GM12878 (cell line): Measurements from ENCODE around the gene ENAH. TPM values are rescaled to one million over a fixed set of nuclear protein-coding genes. Genes with fewer than 3 reads are reported as not detected.

Source experiments
- BCL11A ChIP-seq: IDR thresholded peaks from 2 replicates; pipeline ENCODE4 v1.6.1; 2011; ENCODE audit warnings: low read depth, low read length
- CHD2 ChIP-seq: IDR thresholded peaks from 2 replicates; pipeline ENCODE4 v1.6.1; 2011; ENCODE audit warnings: low read depth, low read length, improper control_type of control experiment, borderline replicate concordance
- CREB1 ChIP-seq: IDR thresholded peaks from 2 replicates; pipeline ENCODE4 v1.6.1; 2012; ENCODE audit warnings: low read depth, mild to moderate bottlenecking, inconsistent platforms
- CREM ChIP-seq: IDR thresholded peaks from 2 replicates; pipeline ENCODE4 v1.6.1; 2014; ENCODE audit warnings: antibody characterized with exemption, low read depth
- KAT2A ChIP-seq: conservative IDR thresholded peaks from 2 replicates; pipeline ENCODE4 v1.6.1; 2011; ENCODE audit warnings: low read depth, low read length; ENCODE audit not compliant: control insufficient read depth
- MEF2B ChIP-seq: fragments of 450-650 bp; IDR thresholded peaks from 2 replicates; pipeline ENCODE4 v1.6.1; 2018; ENCODE audit warnings: mild to moderate bottlenecking, moderate library complexity; ENCODE audit not compliant: partially characterized antibody, poor library complexity, severe bottlenecking
- MYB ChIP-seq: fragments of 150-350 bp; IDR thresholded peaks from 2 replicates; pipeline ENCODE4 v1.6.1; 2014; ENCODE audit warnings: mild to moderate bottlenecking, low read depth, low read length, borderline replicate concordance
- NFYB ChIP-seq: IDR thresholded peaks from 2 replicates; pipeline ENCODE4 v1.6.1; 2011; ENCODE audit warnings: low read depth, mild to moderate bottlenecking, low read length, improper control_type of control experiment, moderate library complexity; ENCODE audit not compliant: insufficient read depth
- NR2F1 ChIP-seq: fragments of 450-650 bp; conservative IDR thresholded peaks from 2 replicates; pipeline ENCODE4 v1.6.1; 2017; ENCODE audit warnings: mild to moderate bottlenecking
- RAD51 ChIP-seq: fragments of 450-650 bp; IDR thresholded peaks from 2 replicates; pipeline ENCODE4 v1.6.1; 2016; ENCODE audit warnings: moderate library complexity, mild to moderate bottlenecking, inconsistent platforms
- RFX5 ChIP-seq: IDR thresholded peaks from 2 replicates; pipeline ENCODE4 v1.6.1; 2011; ENCODE audit warnings: low read depth, low read length, improper control_type of control experiment
- STAT3 ChIP-seq: IDR thresholded peaks from 2 replicates; pipeline ENCODE4 v1.6.1; 2011; ENCODE audit warnings: low read depth, low read length, improper control_type of control experiment
- YY1 ChIP-seq: IDR thresholded peaks from 2 replicates; pipeline ENCODE4 v1.6.1; 2011; ENCODE audit warnings: low read depth, mild to moderate bottlenecking, low read length
- ZNF217 ChIP-seq: fragments of 450-650 bp; IDR thresholded peaks from 2 replicates; pipeline ENCODE4 v1.6.1; 2017; ENCODE audit warnings: antibody characterized with exemption, mild to moderate bottlenecking
- polyA plus RNA-seq, 11 experiments: library from polyadenylated mRNA; depleted of rRNA in 4 of 11; unstranded in 6 of 11; stranded (reverse) in 5 of 11; fragments of >200 nt; fragmentation: Nextera tagmentation in 4 of 11; fragmentation: Illumina TruSeq in 1 of 11; extraction: Ambion mirVana in 4 of 11; extraction: Trizol in 1 of 11; gene quantifications; 1 replicate in 1 of 11; 2 replicates in 10 of 11; pipeline versions ENCODE4 v1.2.1 to v1.2.3, GENCODE V29; 2011 to 2016; ENCODE audit warnings: inconsistent platforms in 2 of 11, missing spikeins in 2 of 11, low read depth in 1 of 11
- total RNA-seq, 4 experiments: library from RNA; depleted of rRNA in 3 of 4; stranded (reverse); fragments of >200 nt in 3 of 4; fragmentation: Illumina TruSeq in 1 of 4; extraction: Trizol in 1 of 4; gene quantifications; 2 replicates each; pipeline versions ENCODE4 v1.2.1 to v1.2.3, GENCODE V29; 2013 to 2021
- TF ChIP-seq, protein P1 (sequence below): IDR thresholded peaks from 2 replicates; pipeline ENCODE4 v1.6.1; 2011; ENCODE audit warnings: borderline replicate concordance, low read depth, mild to moderate bottlenecking, moderate library complexity, mixed read lengths, low read length; ENCODE audit not compliant: insufficient read depth; ENCODE audit errors: extremely low read length
- TF ChIP-seq, protein P2 (sequence below): IDR thresholded peaks from 2 replicates; pipeline ENCODE4 v1.6.1; 2012; ENCODE audit warnings: low read depth, low read length, improper control_type of control experiment
- TF ChIP-seq, protein P3 (sequence below): fragments of 150-350 bp; IDR thresholded peaks from 2 replicates; pipeline ENCODE4 v1.6.1; 2014; ENCODE audit warnings: mild to moderate bottlenecking, low read depth, low read length
- TF ChIP-seq, protein P4 (sequence below): fragments of 450-650 bp; IDR thresholded peaks from 2 replicates; pipeline ENCODE4 v1.6.1; 2016; ENCODE audit warnings: mild to moderate bottlenecking, moderate library complexity, borderline replicate concordance
- TF ChIP-seq, protein P5 (sequence below): IDR thresholded peaks from 2 replicates; pipeline ENCODE4 v1.6.1; 2011; ENCODE audit warnings: low read depth, low read length, improper control_type of control experiment, borderline replicate concordance

Gene ENAH
- total and polyA plus RNA-seq, 10 of the 15 experiments (the other 5 are each of a cell fraction or from before 2014, with no cell fraction given) = under 0.01 to 0.62 (median 0.06) TPM; not detected in 5

DNA sequence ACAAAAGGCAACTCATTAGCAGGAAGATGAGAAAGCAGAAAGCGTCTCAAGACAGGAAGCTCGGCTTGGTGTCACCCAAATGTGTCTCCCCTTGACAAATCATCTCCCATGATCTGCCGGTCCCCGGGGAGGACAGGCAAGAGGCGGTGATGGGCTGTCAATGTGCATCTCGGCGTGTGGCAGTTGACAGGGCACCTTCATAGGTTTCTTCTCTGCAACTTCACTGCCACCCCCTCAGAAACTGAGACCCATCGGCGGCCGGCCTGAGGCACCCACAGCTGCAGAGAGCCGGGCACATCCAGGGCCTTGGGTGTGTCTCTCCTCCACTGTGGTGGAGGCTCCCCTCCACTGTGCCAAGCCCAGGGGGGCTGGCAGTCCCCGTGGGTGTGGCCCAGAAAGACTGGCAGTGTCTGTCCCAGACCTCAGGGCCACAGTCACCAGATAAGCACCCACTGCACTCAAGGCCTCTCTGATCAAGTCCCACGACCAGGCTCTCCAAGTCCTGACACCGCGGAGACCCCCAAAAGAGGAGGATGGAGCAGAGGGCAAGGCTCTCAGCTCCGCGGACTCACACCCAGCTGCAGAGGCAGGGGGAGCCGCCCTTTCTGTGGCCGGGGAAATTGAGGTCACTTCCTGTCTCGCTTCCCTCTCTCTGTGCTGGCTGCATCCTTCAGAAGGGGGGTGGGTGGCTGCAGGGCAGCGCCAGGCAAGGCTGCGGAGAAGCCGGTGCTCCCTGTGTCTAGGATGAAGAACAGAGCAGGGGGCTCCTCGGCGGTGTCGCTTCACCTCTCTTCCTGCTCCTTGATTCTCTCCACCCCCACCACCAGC, 185.5 kb downstream of the ENAH start (continued):
- TF ChIP-seq NR2F1 (peak; percentile 50; the same call in 1 of the 2 replicates), CREB1 (peak; percentile 84), MYB (no peak), MEF2B (peak; percentile 87), STAT3 (no peak), BCL11A (no peak), ZNF217 (no peak), KAT2A (no peak), CHD2 (peak; percentile 43; the same call in 1 of the 2 replicates), CREM (peak; percentile 91), RAD51 (no peak), NFYB (no peak), RFX5 (no peak), YY1 (peak; percentile 82)
- TF ChIP-seq, protein P1, sequence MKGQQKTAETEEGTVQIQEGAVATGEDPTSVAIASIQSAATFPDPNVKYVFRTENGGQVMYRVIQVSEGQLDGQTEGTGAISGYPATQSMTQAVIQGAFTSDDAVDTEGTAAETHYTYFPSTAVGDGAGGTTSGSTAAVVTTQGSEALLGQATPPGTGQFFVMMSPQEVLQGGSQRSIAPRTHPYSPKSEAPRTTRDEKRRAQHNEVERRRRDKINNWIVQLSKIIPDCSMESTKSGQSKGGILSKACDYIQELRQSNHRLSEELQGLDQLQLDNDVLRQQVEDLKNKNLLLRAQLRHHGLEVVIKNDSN = no peak
- TF ChIP-seq, protein P2, sequence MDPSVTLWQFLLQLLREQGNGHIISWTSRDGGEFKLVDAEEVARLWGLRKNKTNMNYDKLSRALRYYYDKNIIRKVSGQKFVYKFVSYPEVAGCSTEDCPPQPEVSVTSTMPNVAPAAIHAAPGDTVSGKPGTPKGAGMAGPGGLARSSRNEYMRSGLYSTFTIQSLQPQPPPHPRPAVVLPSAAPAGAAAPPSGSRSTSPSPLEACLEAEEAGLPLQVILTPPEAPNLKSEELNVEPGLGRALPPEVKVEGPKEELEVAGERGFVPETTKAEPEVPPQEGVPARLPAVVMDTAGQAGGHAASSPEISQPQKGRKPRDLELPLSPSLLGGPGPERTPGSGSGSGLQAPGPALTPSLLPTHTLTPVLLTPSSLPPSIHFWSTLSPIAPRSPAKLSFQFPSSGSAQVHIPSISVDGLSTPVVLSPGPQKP = no peak
- TF ChIP-seq, protein P3, sequence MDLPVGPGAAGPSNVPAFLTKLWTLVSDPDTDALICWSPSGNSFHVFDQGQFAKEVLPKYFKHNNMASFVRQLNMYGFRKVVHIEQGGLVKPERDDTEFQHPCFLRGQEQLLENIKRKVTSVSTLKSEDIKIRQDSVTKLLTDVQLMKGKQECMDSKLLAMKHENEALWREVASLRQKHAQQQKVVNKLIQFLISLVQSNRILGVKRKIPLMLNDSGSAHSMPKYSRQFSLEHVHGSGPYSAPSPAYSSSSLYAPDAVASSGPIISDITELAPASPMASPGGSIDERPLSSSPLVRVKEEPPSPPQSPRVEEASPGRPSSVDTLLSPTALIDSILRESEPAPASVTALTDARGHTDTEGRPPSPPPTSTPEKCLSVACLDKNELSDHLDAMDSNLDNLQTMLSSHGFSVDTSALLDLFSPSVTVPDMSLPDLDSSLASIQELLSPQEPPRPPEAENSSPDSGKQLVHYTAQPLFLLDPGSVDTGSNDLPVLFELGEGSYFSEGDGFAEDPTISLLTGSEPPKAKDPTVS = no peak
- TF ChIP-seq, protein P4, sequence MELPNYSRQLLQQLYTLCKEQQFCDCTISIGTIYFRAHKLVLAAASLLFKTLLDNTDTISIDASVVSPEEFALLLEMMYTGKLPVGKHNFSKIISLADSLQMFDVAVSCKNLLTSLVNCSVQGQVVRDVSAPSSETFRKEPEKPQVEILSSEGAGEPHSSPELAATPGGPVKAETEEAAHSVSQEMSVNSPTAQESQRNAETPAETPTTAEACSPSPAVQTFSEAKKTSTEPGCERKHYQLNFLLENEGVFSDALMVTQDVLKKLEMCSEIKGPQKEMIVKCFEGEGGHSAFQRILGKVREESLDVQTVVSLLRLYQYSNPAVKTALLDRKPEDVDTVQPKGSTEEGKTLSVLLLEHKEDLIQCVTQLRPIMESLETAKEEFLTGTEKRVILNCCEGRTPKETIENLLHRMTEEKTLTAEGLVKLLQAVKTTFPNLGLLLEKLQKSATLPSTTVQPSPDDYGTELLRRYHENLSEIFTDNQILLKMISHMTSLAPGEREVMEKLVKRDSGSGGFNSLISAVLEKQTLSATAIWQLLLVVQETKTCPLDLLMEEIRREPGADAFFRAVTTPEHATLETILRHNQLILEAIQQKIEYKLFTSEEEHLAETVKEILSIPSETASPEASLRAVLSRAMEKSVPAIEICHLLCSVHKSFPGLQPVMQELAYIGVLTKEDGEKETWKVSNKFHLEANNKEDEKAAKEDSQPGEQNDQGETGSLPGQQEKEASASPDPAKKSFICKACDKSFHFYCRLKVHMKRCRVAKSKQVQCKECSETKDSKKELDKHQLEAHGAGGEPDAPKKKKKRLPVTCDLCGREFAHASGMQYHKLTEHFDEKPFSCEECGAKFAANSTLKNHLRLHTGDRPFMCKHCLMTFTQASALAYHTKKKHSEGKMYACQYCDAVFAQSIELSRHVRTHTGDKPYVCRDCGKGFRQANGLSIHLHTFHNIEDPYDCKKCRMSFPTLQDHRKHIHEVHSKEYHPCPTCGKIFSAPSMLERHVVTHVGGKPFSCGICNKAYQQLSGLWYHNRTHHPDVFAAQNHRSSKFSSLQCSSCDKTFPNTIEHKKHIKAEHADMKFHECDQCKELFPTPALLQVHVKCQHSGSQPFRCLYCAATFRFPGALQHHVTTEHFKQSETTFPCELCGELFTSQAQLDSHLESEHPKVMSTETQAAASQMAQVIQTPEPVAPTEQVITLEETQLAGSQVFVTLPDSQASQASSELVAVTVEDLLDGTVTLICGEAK = peak; percentile 96
- TF ChIP-seq, protein P5, sequence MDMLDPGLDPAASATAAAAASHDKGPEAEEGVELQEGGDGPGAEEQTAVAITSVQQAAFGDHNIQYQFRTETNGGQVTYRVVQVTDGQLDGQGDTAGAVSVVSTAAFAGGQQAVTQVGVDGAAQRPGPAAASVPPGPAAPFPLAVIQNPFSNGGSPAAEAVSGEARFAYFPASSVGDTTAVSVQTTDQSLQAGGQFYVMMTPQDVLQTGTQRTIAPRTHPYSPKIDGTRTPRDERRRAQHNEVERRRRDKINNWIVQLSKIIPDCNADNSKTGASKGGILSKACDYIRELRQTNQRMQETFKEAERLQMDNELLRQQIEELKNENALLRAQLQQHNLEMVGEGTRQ = no peak
